NCI-H187 treated with DMSO at 0.1 percent for 48 hours (cell line): ENCODE data around the gene LCP1.

Experiments used
- DNase-seq: peaks from one replicate; lab custom pipeline; 2025; lab: John Stamatoyannopoulos, UW

LCP1 gene

DNA sequence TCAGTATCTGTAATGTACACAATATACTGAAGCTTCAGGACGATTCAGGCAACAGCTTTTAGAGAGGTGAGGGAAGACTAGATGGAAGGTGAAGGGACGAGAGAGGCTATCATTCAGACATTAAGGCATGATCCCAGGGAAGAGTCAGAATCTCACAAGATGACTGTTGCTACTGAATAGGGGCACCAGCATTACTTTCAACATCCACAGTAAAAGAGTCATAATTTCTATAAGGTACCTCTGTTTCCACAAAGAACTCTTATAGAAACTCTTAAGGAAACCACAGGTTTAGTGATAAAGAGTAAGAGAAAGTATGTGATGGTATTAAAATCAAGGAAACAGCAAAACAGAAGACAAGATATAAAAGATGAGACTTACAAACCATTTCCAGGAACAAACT lies 23.0 kb downstream of the LCP1 start:
- no peak for DNase-seq

DNA sequence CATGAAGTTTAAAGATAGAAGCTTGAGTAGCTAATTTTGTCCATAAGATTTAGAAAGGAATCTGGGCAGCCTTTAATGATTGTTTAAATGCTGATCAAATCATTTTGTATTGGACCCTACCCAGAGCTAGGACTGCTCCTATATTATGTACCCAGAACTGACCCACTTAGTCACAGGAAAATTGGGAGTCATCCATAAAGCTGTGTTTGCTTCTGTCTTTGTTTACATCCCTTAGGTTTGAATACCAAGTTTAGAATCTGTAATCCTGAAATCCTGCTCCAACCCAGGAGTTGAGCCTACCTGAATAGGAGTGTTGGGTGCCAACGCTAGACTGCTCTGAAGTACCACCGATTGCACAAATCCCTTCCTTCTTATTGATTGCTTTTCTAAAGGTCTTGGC lies 23.8 kb downstream of the LCP1 start:
- DNase-seq: no peak

DNA sequence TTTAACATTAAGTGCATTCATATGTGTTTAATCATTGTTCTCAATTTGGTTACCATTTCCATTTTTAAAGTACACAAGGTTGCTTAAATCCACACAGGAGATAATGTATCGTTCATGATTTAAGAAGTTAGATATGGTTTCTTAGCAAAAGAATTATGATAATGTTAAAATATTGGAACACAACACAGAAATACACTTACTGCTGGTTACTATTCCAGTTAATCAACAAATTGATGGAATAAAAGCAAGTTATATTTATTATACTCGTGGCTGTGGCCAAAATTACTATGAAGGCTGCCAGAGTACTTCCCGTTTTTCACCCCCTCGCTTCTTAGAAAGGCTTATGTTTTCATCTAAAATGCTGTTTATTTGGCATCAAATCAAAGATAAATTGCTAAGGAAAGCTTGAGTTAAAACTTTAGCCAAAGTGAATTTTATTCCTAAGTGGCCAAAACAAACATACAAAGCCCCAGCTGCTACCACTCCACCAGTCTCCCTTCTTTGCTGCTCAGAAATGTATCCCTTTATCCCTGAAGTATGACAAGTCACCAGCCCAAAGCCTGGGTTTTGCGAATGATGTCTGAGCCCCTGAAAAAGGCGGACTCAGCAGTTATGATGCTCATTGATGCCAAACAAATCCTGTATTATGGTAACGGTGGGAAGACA lies 27.7 kb downstream of the LCP1 start:
- DNase-seq: no peak

DNA sequence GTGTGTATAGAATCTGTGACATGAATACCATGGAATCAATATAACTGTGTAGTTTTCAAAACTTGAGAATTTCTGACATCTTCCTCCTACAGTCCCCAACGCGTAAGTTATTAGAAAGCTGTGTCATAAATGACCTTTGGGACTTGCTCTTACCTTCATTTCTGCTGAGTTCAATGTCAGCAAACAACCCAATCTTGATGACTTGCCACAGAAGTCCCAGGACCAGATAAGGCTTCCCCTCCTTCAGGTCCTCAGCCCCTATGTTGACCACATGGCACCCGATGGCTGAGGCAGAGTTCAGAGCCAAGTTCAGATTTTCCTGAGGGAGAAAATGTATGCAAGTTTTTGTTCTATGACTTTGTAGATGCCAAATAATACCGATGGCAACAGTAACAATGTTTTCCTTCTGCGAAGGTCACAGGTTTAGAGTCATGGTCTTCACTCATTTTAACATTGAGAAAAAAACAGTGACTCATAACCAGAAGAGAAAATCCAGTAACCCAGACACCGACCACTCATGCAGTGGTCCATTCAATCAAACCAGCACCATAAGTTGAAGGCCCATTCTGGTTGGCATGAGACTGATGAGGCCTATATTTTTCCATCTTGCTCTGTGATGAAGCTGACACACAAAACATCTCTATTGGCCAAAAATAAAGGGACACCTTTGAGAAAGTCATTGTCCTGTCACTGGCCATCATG lies 29.2 kb downstream of the LCP1 start:
- no peak for DNase-seq

DNA sequence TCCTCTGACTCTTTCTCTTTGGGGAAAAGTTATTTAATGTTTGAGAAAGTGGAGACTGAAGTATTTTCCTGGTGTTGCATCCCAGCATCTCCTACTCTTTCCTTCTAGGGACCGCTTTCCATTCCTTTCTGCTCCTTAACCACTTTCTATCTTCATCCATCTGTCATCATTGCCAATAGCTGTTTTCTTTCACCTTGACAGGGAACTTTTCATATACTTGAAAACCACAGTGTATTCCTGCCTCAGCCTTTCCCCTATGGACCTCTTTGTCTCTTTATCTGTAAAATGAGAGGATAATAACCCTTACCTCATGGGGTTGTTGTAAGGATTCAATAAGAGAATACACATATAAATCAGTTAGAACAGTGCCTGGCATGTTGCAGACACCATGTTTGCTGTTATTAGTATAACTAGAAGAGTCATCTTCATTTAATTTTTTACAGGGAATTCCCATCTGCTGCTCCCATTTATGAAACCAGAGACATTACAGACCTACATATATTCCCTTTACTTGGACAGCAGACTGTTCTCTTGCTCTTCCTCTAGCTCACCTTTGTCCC lies 31.8 kb downstream of the LCP1 start:
- DNase-seq: no peak

DNA sequence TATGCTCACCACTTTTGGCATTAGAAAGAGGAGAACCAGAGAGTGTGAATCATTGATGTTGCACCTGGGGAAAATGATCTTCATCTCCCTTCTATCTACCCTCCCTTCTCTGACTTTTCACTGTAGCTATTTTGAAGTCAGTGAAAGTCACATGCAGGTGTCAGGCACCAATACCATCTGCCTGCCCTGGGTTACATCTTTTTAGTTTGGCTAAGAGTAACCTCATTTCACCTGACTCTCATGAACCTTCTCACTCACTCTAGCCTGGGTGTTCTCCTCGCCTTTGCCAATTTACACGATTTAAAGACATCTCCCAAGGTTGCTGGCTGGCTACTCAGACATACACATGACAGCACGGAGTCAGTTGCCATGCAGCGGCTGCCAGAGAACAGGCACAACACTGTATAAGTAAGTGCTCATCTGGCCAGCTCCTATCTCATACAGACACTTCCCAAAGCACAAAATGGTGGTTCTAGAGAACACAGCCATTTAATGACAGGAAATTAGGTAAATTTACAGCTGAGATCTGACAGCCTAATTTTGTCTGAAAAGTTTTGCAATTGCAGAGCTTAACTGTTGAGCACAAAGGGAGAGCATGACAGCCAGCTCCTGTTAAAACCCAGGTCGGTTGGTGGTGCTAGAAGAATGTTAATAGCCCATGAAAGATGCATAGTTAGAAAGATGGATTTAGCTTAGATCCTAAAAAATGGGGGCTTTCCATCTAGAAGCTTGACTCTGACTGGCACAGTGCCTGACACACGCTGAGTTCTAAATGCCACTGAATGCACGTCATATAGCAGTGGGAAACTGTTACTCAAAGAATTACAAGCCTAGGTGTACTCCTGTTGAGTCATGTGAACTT lies 32.5 kb downstream of the LCP1 start:
- DNase-seq: no peak

DNA sequence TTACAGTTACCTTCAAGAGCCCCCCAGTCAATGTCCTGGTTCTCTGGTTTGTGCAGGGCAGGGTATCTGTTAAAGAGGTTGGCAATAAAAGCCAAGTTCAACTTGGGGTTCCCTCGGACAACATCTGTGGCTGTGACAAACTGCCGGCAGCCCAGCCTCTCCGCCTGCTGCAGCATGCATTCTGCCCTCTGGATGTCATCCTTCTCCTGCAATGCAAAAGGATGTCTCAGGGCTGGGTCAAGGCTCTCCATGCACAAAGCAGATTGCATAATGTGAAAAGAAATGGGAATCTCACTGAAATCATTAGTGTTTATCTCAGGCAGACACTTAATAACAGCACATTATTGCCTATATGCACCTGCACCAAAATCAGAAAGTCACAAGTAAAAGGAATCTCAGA lies 35.1 kb downstream of the LCP1 start:
- DNase-seq: no peak

DNA sequence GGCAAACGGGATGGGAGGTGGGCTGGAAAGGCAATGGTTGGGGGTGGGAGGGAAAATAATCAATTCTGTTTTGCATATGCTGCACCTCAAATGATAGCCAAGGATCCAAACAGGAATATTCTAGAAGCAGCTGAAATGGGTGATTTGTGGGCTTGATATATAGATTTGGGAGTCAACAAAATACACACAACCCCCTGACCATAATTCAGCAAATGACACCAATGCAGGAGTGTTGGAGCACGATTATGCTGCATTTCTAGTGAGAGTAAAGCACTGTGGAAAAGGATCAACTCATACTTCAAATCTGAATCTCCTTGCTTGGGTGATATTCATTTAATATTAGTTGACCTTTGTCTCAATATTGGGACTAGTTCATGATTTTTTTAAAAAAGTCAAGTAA lies 36.0 kb downstream of the LCP1 start:
- no peak for DNase-seq

DNA sequence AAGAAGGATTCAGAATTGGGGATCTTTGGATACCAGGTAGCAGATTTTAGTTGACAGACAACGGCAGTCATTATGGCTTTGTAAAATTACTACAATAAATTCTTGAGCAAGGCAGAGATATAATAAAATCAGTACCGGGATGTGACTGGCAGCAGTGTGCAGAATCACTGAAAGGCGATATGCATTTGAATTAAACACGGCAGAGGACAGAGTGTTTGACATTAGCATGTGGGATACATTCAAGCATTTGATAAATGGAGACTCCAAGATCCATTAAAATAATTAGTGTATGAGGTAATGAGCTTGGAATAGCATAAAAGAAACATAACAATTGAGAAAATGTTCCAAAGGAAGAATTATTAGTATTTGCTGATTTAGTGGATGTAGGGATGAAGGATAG lies 36.8 kb downstream of the LCP1 start:
- DNase-seq: no peak

DNA sequence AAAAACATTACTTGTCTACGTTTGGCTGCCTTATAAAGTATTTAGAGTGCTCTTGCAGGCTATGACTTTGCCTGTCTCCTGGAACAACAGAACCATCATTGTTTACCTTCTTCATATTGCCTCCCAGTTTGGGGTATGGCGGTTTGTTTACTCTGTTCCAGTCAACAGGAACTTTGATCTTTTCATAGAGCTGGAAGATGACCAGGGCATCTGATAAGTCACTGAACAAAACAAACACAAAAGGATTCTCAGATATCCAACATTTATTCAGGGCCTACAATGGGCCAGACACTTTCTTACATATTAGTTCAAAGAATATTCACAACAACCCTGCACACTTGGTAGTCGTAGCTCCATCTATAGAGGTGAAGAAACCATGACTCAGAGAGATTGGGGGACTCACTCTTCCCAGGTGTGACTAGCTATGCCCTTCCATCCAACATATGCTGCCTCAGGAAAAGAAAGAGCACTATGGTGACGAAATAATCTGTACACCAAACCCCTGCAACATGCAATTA lies 38.7 kb downstream of the LCP1 start:
- DNase-seq: no peak

DNA sequence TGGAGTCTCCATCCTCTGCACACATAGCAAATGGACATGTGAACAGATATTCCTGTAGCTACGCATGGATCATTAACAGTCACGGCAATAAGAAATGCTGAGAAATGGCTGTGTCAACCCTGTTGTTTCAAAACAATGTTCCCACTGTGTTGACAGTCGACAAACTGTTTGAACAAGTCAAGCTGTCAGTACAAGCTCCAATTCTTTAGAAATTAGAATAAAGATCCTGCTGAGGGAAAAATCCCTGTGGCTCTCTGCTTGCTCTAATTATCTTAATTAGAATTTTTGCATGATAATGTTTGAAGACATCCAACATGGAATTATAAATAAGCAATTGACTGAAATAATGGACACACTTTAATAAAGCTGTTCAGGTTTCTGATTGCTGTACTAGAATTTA lies 39.2 kb downstream of the LCP1 start:
- no peak for DNase-seq

DNA sequence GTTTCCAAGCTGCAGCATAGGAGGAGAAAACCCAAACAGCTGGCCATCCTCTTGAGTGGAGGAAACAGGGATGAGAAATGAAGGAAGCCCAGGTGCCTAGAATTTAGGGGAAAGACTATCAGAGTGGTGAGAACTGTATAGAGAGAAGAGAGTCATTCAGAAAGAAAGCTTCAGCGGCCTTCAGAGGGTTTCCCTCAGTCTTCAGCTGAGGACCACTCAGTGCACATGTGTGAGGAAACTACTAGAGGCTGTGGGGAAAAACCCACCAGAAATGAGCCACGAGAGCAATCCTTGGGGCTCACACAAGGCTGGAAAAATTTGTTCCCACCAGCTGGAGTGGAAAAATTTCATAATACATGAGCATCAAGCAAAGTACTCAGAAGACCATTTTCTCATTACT lies 41.9 kb downstream of the LCP1 start:
- no peak for DNase-seq

DNA sequence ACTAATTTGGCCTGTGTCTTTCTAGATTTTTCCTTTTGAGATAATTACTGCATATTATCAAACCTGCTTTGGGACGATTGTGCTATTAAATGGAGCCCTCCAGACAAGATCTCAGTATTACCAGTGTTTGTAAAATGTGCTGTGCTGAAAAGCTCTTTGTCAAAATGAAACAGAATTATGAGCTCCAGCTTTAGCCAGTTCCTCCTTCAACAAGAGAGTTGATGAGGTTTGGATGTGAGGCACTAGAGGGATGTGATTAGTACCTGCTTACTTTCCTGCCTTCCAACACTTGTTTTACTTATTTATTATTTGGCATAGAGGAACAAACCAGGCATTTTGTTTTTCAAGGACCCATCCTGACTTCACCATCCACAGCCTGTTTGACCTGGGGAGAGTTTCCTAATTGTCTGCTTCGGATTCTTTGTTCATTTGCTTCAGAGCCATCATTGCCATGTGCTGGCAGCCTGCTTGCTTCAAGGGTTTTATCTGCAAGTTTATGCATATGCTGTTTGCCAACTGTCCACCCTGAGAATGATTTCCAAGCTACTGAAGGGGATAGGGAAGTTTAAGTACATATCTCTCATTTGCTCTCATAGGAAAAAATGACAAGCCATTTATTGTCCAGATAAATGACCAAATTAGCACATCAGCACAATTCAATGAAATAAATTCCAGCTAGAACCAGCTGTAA lies 44.2 kb downstream of the LCP1 start:
- DNase-seq: no peak

DNA sequence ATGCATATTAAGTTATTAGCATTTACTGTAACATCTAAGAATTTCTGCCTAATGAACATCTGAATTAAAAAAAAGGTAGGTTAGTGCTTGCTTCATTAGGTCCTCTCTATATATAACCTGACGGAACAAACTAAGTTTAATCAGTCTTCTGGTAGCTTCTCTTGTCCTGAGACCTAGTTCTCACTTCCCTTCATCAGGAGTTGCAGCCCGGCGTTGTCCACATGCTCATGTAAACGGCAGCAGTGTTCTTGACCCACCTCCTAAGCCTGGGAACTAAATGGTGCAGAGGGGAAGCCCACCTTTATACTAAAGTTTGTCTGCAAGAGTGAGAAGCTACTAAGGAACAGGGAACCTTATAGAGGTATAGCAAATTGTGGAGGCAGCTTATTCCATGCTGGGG lies 45.3 kb downstream of the LCP1 start:
- DNase-seq: no peak

DNA sequence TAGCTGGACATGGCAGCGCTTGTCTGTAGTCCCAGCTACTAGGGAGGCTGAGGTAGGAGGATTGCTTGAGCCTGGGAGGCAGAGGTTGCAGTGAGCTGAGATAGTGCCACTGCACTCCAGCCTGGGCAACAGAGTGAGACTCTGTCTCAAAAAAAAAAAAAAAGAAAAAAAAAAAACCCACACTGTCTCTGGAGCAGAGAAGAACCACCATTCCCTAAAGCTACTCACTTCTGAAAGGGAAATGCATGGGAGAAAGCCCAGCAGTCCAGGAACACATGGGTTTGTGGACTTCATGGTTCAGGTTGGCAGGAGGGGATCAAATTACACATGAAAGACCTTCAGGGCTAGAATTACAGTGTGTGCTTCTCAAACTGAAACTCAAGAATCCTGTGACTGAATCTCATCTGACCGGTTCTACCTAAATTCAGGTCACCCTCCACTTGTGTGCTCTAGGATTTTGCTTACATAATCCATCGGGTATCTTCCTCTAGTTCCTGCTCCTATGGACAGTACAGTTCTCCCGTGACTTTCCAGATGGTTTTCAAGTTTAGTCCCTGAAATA lies 46.9 kb downstream of the LCP1 start:
- peak; percentile 40 for DNase-seq

DNA sequence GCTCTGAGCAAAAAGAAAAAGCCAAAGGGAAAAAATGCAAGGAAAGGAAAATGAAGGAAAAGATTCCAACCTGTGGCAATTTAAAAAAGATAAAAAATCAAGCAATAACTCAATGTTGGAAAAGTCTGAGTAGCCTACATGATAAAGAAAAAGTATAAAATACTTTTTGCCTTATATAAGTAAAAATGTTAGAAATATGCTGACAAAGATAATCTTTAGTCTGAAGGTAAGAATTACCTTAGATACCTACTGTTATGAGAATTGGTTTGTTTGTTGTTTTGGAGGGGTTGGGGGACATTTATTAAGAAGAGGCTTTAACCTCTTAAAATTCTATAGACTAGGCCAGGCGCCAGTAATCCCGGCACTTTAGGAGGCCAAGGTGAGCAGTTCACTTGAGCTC lies 47.5 kb downstream of the LCP1 start:
- DNase-seq: no peak

DNA sequence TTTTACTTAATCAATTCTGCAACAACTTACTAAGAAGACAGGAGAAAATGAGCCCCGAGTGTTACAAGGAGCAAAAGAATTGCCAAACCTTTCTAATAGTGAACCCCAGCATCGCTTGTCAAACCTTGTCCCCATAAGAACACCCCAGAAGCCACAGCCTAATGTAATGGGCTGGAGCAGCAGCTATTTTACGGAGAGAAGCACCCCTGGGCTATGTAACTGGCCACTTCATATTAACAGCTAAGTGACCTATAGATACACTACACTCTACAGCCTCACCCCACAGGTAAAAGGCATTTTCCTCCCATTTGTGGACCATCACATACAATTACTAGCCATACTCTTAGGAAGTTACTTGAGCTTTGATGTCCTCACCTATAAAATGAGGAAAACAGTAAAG lies 49.9 kb downstream of the LCP1 start:
- DNase-seq: no peak

DNA sequence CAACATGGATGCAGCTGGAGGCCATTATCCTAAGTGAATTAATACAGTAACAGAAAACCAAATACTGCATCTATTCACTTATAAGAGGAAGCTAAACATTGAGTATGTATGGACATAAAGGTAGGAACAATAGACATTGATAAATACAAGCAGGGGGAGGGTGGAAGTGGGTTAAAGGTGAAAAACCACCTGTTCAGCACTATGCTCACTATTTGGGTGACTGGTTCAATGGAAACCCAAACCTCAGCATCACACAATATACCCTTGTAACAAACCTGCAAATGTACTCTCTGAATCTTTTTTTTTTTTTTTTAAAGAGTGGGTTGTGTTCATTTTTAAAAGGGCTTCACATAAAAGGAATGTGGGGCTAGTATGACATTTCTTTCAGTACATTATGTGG lies 50.3 kb downstream of the LCP1 start:
- DNase-seq: no peak

DNA sequence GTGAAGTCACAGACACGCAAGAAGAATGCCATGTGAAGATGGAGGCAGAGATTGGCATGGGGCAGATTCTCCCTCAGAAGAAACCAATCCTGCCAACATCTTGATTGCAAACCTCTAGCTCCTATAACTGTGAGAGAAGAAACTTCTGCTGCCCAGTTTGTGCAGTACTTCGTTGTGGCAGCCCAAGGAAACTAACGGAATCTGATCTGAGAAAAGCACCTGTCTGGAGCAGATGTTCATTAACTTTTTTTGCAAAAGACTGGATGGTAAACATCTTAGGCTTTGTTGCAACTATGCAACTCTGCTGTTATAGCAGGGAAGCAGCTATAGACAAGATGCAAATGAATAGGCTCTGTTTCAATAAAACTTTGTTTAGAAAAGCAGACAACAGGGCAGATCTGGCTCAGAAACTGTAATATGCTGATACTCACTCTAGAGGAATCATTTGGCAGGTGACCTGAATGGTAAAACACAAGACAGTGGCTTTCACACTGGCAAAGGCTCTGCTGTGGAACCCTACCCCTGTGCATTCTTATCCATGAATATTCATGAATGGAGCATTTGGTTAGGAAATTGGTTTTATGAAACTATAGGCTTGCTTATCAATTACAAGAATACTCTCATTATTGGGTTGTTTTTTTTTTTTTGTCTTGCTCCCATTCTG lies 51.9 kb downstream of the LCP1 start:
- DNase-seq: no peak

DNA sequence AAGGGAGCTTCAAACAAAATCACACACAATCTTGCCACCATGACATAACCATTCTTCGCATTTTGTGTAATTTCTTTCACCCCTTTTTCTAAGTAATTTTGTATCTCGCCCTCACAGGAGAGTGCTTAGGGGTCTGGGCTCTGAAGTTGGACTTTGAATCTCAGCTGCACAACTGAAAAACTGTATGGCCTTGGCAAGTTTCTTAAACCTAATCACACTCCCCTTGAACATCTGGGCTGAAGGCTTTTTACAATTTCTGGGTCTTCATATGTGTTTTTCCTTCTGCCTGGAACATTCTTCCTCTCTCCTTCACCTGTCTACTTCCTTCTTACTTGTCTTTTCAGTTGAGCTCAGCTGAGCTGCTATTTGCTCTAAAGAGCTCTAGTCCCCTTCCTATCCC lies 52.9 kb downstream of the LCP1 start:
- DNase-seq: no peak

DNA sequence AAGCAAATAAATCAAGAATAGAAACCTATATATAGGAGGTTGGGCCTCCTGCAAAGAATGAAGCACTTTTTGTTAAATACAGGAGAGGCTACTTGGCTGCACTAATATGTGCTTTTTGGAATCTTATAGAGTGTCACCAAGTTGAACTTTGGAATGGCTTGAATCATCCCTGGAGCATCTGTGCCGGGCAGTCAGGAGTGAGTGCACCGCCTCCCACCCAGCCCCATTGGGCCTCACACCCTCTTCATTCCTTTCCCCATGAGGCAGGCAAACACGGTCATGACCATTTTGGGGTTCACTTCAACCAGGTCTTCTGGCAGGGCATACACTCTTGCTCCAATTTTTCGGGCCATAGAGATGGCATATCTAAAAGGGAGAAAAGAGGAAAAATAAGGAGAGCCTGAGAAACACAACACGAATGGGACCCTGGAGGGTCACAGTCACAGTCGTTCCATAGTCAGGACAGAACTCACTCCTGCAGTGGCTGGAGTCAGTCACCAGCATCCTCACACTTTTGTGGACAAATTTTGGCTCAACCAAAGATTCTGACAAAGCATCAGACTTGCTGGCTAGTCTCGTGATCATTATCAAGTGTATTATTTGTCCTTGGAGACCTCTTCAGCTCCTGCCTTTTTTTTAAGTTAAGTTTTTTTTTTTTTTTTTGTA lies 54.5 kb downstream of the LCP1 start:
- no peak for DNase-seq
